GM23338 (cell line): ENCODE results near the gene MYO5A.

Experiments
- CREB1 ChIP-seq: fragments of 250-450 bp; sonication (Bioruptor Pico); IDR thresholded peaks from 2 replicates; pipeline ENCODE4 v1.5.0; 2020; ENCODE audit warnings: low read depth, mild to moderate bottlenecking, moderate library complexity
- EZH2 ChIP-seq: fragments of 200-600 bp; sonication (generic); IDR thresholded peaks from one replicate; pipeline ENCODE4 v1.8.0; 2017; ENCODE audit warnings: antibody characterized with exemption, mild to moderate bottlenecking, low read depth; ENCODE audit not compliant: unreplicated experiment
- EZH2phosphoT487 ChIP-seq: fragments of 200-600 bp; sonication (generic); IDR thresholded peaks from one replicate; pipeline ENCODE4 v1.8.1; 2018; ENCODE audit warnings: antibody characterized with exemption; ENCODE audit not compliant: unreplicated experiment
- JUNB ChIP-seq: IDR thresholded peaks from one replicate; pipeline ENCODE4 v1.6.1; 2016; ENCODE audit warnings: antibody characterized with exemption; ENCODE audit not compliant: unreplicated experiment
- POLR2AphosphoS5 ChIP-seq: IDR thresholded peaks from 2 replicates; pipeline ENCODE4 v1.6.1; 2016; ENCODE audit warnings: antibody characterized with exemption, low read depth
- ZNF114 ChIP-seq: fragments of 250-450 bp; sonication (Bioruptor Pico); IDR thresholded peaks from 2 replicates; pipeline ENCODE4 v1.5.0; 2020; ENCODE audit warnings: mild to moderate bottlenecking, moderate library complexity
- TF ChIP-seq, protein P1 (sequence below), 2 experiments: fragments of 200-600 bp in 1 of 2; sonication (generic) in 1 of 2; conservative IDR thresholded peaks; 2 replicates each; pipeline versions ENCODE4 v1.5.1 to v1.6.1; 2016 to 2017; ENCODE audit warnings: antibody characterized with exemption in 2 of 2, low read depth in 2 of 2, mild to moderate bottlenecking in 2 of 2, moderate library complexity in 1 of 2
- TF ChIP-seq, protein P2 (sequence below): IDR thresholded peaks from one replicate; pipeline ENCODE4 v1.6.1; 2018; ENCODE audit warnings: antibody characterized with exemption; ENCODE audit not compliant: unreplicated experiment
- TF ChIP-seq, protein P3 (sequence below): IDR thresholded peaks from 2 replicates; pipeline ENCODE4 v1.6.1; 2016; ENCODE audit warnings: antibody characterized with exemption

DNA sequence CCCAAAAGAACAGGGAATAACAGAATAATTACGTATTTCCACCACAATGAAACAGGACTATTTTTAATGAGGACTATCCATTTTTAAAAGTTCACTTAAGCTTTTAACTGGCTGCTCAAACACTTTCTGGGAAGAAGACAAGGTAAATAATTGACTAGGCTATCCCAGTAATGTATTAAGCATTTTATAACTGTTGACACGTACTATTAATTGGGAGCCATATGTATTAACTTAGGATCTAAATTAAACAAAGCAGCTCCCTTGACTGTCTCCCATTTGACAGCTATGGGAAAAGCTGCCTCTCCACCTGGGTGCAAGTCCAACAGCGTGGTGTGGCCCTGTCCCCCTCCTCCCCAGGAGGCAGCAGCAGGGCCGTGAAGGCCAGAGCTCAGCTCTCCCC is 269.2 kb downstream of the MYO5A start:
- TF ChIP-seq, protein P1, sequence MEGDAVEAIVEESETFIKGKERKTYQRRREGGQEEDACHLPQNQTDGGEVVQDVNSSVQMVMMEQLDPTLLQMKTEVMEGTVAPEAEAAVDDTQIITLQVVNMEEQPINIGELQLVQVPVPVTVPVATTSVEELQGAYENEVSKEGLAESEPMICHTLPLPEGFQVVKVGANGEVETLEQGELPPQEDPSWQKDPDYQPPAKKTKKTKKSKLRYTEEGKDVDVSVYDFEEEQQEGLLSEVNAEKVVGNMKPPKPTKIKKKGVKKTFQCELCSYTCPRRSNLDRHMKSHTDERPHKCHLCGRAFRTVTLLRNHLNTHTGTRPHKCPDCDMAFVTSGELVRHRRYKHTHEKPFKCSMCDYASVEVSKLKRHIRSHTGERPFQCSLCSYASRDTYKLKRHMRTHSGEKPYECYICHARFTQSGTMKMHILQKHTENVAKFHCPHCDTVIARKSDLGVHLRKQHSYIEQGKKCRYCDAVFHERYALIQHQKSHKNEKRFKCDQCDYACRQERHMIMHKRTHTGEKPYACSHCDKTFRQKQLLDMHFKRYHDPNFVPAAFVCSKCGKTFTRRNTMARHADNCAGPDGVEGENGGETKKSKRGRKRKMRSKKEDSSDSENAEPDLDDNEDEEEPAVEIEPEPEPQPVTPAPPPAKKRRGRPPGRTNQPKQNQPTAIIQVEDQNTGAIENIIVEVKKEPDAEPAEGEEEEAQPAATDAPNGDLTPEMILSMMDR (conservative IDR thresholded peaks at IDR 0.05; ENCODE audit: low read depth in 2 of 2) = no peak
- TF ChIP-seq EZH2 = no peak
- TF ChIP-seq, protein P2, sequence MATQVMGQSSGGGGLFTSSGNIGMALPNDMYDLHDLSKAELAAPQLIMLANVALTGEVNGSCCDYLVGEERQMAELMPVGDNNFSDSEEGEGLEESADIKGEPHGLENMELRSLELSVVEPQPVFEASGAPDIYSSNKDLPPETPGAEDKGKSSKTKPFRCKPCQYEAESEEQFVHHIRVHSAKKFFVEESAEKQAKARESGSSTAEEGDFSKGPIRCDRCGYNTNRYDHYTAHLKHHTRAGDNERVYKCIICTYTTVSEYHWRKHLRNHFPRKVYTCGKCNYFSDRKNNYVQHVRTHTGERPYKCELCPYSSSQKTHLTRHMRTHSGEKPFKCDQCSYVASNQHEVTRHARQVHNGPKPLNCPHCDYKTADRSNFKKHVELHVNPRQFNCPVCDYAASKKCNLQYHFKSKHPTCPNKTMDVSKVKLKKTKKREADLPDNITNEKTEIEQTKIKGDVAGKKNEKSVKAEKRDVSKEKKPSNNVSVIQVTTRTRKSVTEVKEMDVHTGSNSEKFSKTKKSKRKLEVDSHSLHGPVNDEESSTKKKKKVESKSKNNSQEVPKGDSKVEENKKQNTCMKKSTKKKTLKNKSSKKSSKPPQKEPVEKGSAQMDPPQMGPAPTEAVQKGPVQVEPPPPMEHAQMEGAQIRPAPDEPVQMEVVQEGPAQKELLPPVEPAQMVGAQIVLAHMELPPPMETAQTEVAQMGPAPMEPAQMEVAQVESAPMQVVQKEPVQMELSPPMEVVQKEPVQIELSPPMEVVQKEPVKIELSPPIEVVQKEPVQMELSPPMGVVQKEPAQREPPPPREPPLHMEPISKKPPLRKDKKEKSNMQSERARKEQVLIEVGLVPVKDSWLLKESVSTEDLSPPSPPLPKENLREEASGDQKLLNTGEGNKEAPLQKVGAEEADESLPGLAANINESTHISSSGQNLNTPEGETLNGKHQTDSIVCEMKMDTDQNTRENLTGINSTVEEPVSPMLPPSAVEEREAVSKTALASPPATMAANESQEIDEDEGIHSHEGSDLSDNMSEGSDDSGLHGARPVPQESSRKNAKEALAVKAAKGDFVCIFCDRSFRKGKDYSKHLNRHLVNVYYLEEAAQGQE = no peak
- no peak for TF ChIP-seq JUNB
- TF ChIP-seq POLR2AphosphoS5 = no peak
- TF ChIP-seq, protein P3, sequence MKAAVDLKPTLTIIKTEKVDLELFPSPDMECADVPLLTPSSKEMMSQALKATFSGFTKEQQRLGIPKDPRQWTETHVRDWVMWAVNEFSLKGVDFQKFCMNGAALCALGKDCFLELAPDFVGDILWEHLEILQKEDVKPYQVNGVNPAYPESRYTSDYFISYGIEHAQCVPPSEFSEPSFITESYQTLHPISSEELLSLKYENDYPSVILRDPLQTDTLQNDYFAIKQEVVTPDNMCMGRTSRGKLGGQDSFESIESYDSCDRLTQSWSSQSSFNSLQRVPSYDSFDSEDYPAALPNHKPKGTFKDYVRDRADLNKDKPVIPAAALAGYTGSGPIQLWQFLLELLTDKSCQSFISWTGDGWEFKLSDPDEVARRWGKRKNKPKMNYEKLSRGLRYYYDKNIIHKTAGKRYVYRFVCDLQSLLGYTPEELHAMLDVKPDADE = no peak
- TF ChIP-seq EZH2phosphoT487 = no peak
- no peak for TF ChIP-seq CREB1
- no peak for TF ChIP-seq ZNF114 (CRISPR knock-in tag)
